Right lobe of liver (tissue), 4 donors: ENCODE measurements around the gene MT1M.

ENCODE experiments used
- POLR2A ChIP-seq: fragments of 450-650 bp; IDR thresholded peaks from one replicate; pipeline ENCODE4 v1.6.1; 2017; ENCODE audit warnings: antibody characterized with exemption, mild to moderate bottlenecking
- TF ChIP-seq, protein P1 (sequence below), 4 donors: fragments of 200-600 bp in 3 of 4; fragments of 450-650 bp in 1 of 4; IDR thresholded peaks; one replicate each; pipeline versions ENCODE4 v1.5.1 to v1.8.0; 2016 to 2022; ENCODE audit warnings: antibody characterized with exemption in 4 of 4, mild to moderate bottlenecking in 2 of 4
- donor health status: DM: no; HTN: no; CAD: no.
- donor health status: DM: no; HTN: no; CAD: no.
- donor health status: DM: no; HTN: yes; CAD: no.

DNA sequence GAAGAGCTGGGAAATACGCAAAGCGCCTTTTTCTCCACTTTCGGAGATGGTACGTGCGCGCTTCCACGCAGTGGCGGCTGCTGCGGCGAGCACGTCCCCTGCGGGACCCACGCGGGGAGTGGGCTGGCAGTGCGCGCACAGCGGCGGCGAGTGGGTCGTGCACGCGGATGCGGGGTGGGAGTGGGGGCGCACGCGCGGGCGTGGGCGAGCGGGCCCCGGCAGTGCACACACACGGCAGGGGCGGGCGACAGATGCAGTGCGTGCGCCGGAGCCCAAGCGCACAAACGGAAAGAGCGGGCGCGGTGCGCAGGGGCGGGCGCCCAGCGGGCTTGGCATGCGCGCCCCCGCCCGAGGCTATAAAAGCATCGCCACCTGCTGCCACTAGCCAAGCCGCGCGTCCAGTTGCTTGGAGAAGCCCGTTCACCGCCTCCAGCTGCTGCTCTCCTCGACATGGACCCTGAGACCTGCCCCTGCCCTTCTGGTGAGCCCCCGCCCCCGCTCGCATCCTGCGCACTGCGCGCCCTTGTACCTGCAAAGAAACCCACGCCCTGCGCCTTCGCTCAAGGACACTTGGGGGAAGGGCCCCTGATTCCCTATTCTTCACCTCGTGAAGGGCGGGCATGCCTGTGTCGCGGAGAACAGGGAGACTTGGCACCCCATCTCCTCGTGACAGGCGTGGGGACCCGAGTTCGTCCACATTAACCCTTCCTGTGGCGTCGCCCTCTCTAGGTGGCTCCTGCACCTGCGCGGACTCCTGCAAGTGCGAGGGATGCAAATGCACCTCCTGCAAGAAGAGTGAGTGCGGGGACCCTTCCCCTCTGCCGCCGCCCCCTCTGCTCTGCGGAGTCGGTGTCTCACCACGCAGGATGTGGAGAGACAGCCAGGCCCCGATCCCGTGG lies 43.1 kb upstream of the MT1M start, which contains the start of gene MT3:
- TF ChIP-seq, protein P1, sequence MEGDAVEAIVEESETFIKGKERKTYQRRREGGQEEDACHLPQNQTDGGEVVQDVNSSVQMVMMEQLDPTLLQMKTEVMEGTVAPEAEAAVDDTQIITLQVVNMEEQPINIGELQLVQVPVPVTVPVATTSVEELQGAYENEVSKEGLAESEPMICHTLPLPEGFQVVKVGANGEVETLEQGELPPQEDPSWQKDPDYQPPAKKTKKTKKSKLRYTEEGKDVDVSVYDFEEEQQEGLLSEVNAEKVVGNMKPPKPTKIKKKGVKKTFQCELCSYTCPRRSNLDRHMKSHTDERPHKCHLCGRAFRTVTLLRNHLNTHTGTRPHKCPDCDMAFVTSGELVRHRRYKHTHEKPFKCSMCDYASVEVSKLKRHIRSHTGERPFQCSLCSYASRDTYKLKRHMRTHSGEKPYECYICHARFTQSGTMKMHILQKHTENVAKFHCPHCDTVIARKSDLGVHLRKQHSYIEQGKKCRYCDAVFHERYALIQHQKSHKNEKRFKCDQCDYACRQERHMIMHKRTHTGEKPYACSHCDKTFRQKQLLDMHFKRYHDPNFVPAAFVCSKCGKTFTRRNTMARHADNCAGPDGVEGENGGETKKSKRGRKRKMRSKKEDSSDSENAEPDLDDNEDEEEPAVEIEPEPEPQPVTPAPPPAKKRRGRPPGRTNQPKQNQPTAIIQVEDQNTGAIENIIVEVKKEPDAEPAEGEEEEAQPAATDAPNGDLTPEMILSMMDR (IDR thresholded peaks at IDR 0.05): no peak
- TF ChIP-seq POLR2A: no peak
